Endothelial cell of umbilical vein (primary cell): ENCODE measurements around the gene GSN. TPM values are rescaled to one million over a fixed set of nuclear protein-coding genes. Genes with fewer than 3 reads are reported as not detected.

Experiments used
- BruUV-seq: library from RNA; stranded (reverse); fragments of 400-500 nt; replicated peaks from 2 replicates; lab custom pipeline; 2021; lab: Mats Ljungman, UMichigan
- CTCF ChIA-PET: fragments of 300-600, 350-600 bp; sonication (Branson Sonifier 250); formaldehyde crosslinking; loops from one replicate; lab custom pipeline; 2021; ENCODE audit warnings: antibody characterized with exemption, inconsistent platforms; lab: Charles Lee
- POLR2A ChIA-PET: fragments of 300-600, 350-600 bp; sonication (Branson Sonifier 250); formaldehyde crosslinking; loops from one replicate; lab custom pipeline; 2021; ENCODE audit warnings: antibody characterized with exemption, inconsistent platforms; lab: Charles Lee
- DNase-seq: peaks from one replicate; pipeline ENCODE4 v3.0.0-alpha.2; 2011; ENCODE audit warnings: low read depth, low spot score
- FAIRE-seq: peaks from 2 replicates; lab custom pipeline; 2011; peaks lifted over from hg19 to GRCh38; lab: Jason Lieb, UNC
- H2AFZ ChIP-seq: 2 replicates; pipeline ENCODE4 v1.6.0; 2012; ENCODE audit warnings: low read depth, low read length, control low read depth, inconsistent platforms
- H3K27ac ChIP-seq: 2 replicates; pipeline ENCODE4 v1.5.1; 2011; ENCODE audit warnings: low read depth, mild to moderate bottlenecking, control low read depth, low read length, moderate library complexity; ENCODE audit not compliant: insufficient read depth
- H3K27me3 ChIP-seq, 2 experiments: 2 replicates each; pipeline versions ENCODE4 v1.6.0 to v1.6.1; 2011; ENCODE audit warnings: low read length in 2 of 2, mixed read lengths in 1 of 2; ENCODE audit not compliant: control insufficient read depth in 2 of 2, insufficient read depth in 2 of 2
- H3K36me3 ChIP-seq, 2 experiments: 2 replicates in 1 of 2; 3 replicates in 1 of 2; pipeline ENCODE4 v1.5.1; 2011; ENCODE audit warnings: low read length in 2 of 2, mild to moderate bottlenecking in 1 of 2, moderate library complexity in 1 of 2; ENCODE audit not compliant: control insufficient read depth in 2 of 2, insufficient read depth in 2 of 2; ENCODE audit errors: extremely low read depth in 1 of 2
- H3K4me1 ChIP-seq: 3 replicates; pipeline ENCODE4 v1.5.1; 2011; ENCODE audit warnings: mild to moderate bottlenecking, low read length; ENCODE audit not compliant: control insufficient read depth, insufficient read depth; ENCODE audit errors: extremely low read depth
- H3K4me2 ChIP-seq: 2 replicates; pipeline ENCODE4 v1.6.1; 2011; ENCODE audit warnings: low read length, control low read depth, mixed read lengths; ENCODE audit not compliant: insufficient read depth
- H3K4me3 ChIP-seq, 3 experiments: fragments of 200-600 bp in 1 of 3; sonication (generic), shearing (Covaris generic) in 1 of 3; replicated peaks in 1 of 3; 2 replicates each; pipeline ENCODE4 v1.5.1; 2011 to 2016; ENCODE audit warnings: control low read depth in 3 of 3, low read length in 3 of 3, mild to moderate bottlenecking in 2 of 3, inconsistent platforms in 1 of 3, low read depth in 1 of 3, moderate library complexity in 1 of 3; ENCODE audit not compliant: insufficient read depth in 1 of 3
- H3K79me2 ChIP-seq: 2 replicates; pipeline ENCODE4 v1.6.0; 2012; ENCODE audit warnings: low read length, inconsistent platforms; ENCODE audit not compliant: control insufficient read depth, insufficient read depth
- H3K9ac ChIP-seq: replicated peaks from 2 replicates; pipeline ENCODE3; 2011; ENCODE audit warnings: low read length, control low read depth; ENCODE audit not compliant: insufficient read depth; ENCODE audit errors: extremely low read depth
- H3K9me1 ChIP-seq: replicated peaks from 3 replicates; pipeline ENCODE4 v1.6.0; 2011; ENCODE audit warnings: mild to moderate bottlenecking, low read length; ENCODE audit not compliant: control insufficient read depth, insufficient read depth; ENCODE audit errors: extremely low read depth
- H3K9me3 ChIP-seq: replicated peaks from 2 replicates; pipeline ENCODE4 v1.5.1; 2012; ENCODE audit warnings: low read length, inconsistent platforms; ENCODE audit not compliant: control insufficient read depth, insufficient read depth
- H4K20me1 ChIP-seq: replicated peaks from 2 replicates; pipeline ENCODE3; 2011; ENCODE audit warnings: mild to moderate bottlenecking, low read length; ENCODE audit not compliant: control insufficient read depth, insufficient read depth; ENCODE audit errors: extremely low read depth
- CTCF ChIP-seq, 2 donors: IDR thresholded peaks; 1 replicate in 1 of 2; 2 replicates in 1 of 2; pipeline ENCODE4 v1.5.1; 2011; ENCODE audit warnings: low read length in 2 of 2, mild to moderate bottlenecking in 2 of 2, moderate library complexity in 2 of 2, control low read depth in 1 of 2, inconsistent platforms in 1 of 2, low read depth in 1 of 2; ENCODE audit not compliant: insufficient read depth in 1 of 2; ENCODE audit errors: extremely low read depth in 1 of 2
- EZH2 ChIP-seq: IDR thresholded peaks from 2 replicates; pipeline ENCODE4 v1.6.1; 2012; ENCODE audit warnings: borderline replicate concordance, low read depth, mild to moderate bottlenecking, moderate library complexity, low read length, inconsistent platforms; ENCODE audit not compliant: severe bottlenecking
- FOS ChIP-seq: IDR thresholded peaks from 2 replicates; pipeline ENCODE4 v1.6.1; 2011; ENCODE audit warnings: mild to moderate bottlenecking, low read length, moderate library complexity, borderline replicate concordance; ENCODE audit not compliant: insufficient read depth
- GATA2 ChIP-seq: IDR thresholded peaks from 2 replicates; pipeline ENCODE4 v1.7.0; 2011; ENCODE audit warnings: low read depth, mild to moderate bottlenecking, moderate library complexity, mixed read lengths, low read length; ENCODE audit not compliant: insufficient read length, insufficient read depth
- JUN ChIP-seq: IDR thresholded peaks from 2 replicates; pipeline ENCODE4 v1.6.1; 2011; ENCODE audit warnings: borderline replicate concordance, low read depth; ENCODE audit not compliant: insufficient read length, insufficient read depth
- MAX ChIP-seq: IDR thresholded peaks from 2 replicates; pipeline ENCODE4 v1.6.1; 2011; ENCODE audit not compliant: insufficient read depth, insufficient read length
- MYC ChIP-seq: IDR thresholded peaks from one replicate; pipeline ENCODE4 v1.6.1; 2011; ENCODE audit warnings: mild to moderate bottlenecking, low read depth, low read length
- POLR2A ChIP-seq: IDR thresholded peaks from 2 replicates; pipeline ENCODE4 v1.6.1; 2012; ENCODE audit warnings: low read depth, mild to moderate bottlenecking, control low read depth, low read length
- POLR2AphosphoS5 ChIP-seq: IDR thresholded peaks from 2 replicates; pipeline ENCODE4 v1.6.1; 2012; ENCODE audit warnings: low read depth, mild to moderate bottlenecking, control low read depth, low read length, moderate library complexity; ENCODE audit not compliant: insufficient read depth
- dilution Hi-C: fragments of 300-500 bp; cut with MboI; formaldehyde crosslinking; loops from one replicate; pipeline ENCODE4 v1.15.0; 2019; ENCODE audit warnings: low sequenced_read_pairs; ENCODE audit not compliant: extremely low pct_ligation_motif_present
- intact Hi-C: fragments of 100-400 bp; cut with micrococcal nuclease; formaldehyde crosslinking; loops from one replicate; pipeline ENCODE4 v1.10.0; 2022
- polyA plus RNA-seq, 4 experiments: library from polyadenylated mRNA; depleted of rRNA in 3 of 4; stranded (reverse) in 3 of 4; unstranded in 1 of 4; fragments of >200 nt; gene quantifications; 2 replicates each; pipeline versions ENCODE4 v1.2.1 to v1.2.3, GENCODE V29; 2011 to 2012; ENCODE audit warnings: missing spikeins in 1 of 4
- total RNA-seq: library from RNA; stranded (reverse); gene quantifications from 2 replicates; pipeline ENCODE4 v1.2.3, GENCODE V29; 2021

Gene GSN
- total and polyA plus RNA-seq, 2 donors (not counting 3 experiments of a cell fraction or from before 2014, with no cell fraction given): 130 to 232 TPM

- H2AFZ ChIP-seq: no peak overlapping the region
- FAIRE-seq: no peak
- no peaks in the 10 kb centered on the region for H4K20me1 ChIP-seq
- TF ChIP-seq MAX: no peak
- TF ChIP-seq GATA2: no peak
- TF ChIP-seq POLR2A: no peak
- no peak for TF ChIP-seq FOS
- TF ChIP-seq MYC: no peak
- no peak for TF ChIP-seq CTCF (IDR thresholded peaks at IDR 0.05; ENCODE audit: extremely low read depth in 1 of 2, insufficient read depth in 1 of 2, low read depth in 1 of 2, low read length in 2 of 2)
- no peak for TF ChIP-seq JUN
- no peak for TF ChIP-seq EZH2
- no peak for TF ChIP-seq POLR2AphosphoS5
- H3K27me3 ChIP-seq: no peaks in the 10 kb centered on the region
- H3K79me2 ChIP-seq: no peaks in the 10 kb centered on the region
- BruUV-seq: no TSS peak
- POLR2A ChIA-PET: no interaction called here
- CTCF ChIA-PET: interaction anchor here (0.6 to 4.5 kb wide), 5 partner anchors 10 to 103 kb away, joined by 3 to 49 read pairs (median 4); no protein-coding TSS in a partner anchor
- no peak for DNase-seq
- H3K4me2 ChIP-seq: no peak overlapping the region
- H3K36me3 ChIP-seq: no peaks in the 10 kb centered on the region
- intact Hi-C loops (no loop called here), dilution Hi-C loops (no loop called here)
- H3K4me1 ChIP-seq: peaks cover 15% of the 10 kb centered on the region
- H3K9me1 ChIP-seq: no peaks in the 10 kb centered on the region
- H3K4me3 ChIP-seq: no peak overlapping the region
- no peaks in the 10 kb centered on the region for H3K9me3 ChIP-seq
- no peak overlapping the region for H3K9ac ChIP-seq
- no peak overlapping the region for H3K27ac ChIP-seq
These were observed 28.5 kb downstream of the GSN start for GRCh38 chr9:121296213-121297127.
